CD4-positive, alpha-beta T cell treated with Interleukin-1 beta for 1 hour (primary cell): ENCODE results near the gene CLASP2.
"Not testable (repeated sequence)": the region's sequence is repeated elsewhere in the genome, so short reads cannot be mapped to it uniquely, and the experiment has no call there.

Source experiments
- DNase-seq, 2 donors: peaks; one replicate each; pipeline ENCODE4 v3.0.0-alpha.2; 2020 to 2022

CLASP2 gene

GRCh38 chr3:33717866-33718594 lies at the start of gene CLASP2:
Gene CLASP2, minus strand, starts transcription at chr3:33718254. Its CDS starts 252 bp downstream, at chr3:33718002.
- DNase-seq: peak; percentile 85 to 89

- DNase-seq: no peak
These were observed 40.8 kb upstream of the CLASP2 start for GRCh38 chr3:33758864-33759263.

- no peak for DNase-seq
These were observed 40.2 kb upstream of the CLASP2 start for GRCh38 chr3:33758281-33758680.

GRCh38 chr3:33754391-33754790 lies 36.3 kb upstream of the CLASP2 start:
- not testable (repeated sequence) for DNase-seq

- no peak for DNase-seq
These were observed 33.3 kb upstream of the CLASP2 start for GRCh38 chr3:33751336-33751735.

- DNase-seq: no peak
These were observed 32.1 kb upstream of the CLASP2 start for GRCh38 chr3:33750211-33750548.

GRCh38 chr3:33749546-33750210 lies 31.6 kb upstream of the CLASP2 start:
- DNase-seq: no peak

- DNase-seq: no peak
These were observed 28.5 kb upstream of the CLASP2 start for GRCh38 chr3:33746416-33747116.

- no peak for DNase-seq
These were observed 19.1 kb upstream of the CLASP2 start for GRCh38 chr3:33737146-33737545.

GRCh38 chr3:33732394-33732793 lies 14.3 kb upstream of the CLASP2 start:
- no peak for DNase-seq

GRCh38 chr3:33729993-33730392 lies 11.9 kb upstream of the CLASP2 start:
- DNase-seq: no peak

- DNase-seq: no peak
These were observed 6.2 kb upstream of the CLASP2 start for GRCh38 chr3:33724256-33724655.

- no peak for DNase-seq
These were observed 4.7 kb upstream of the CLASP2 start for GRCh38 chr3:33722626-33723370.

- no peak for DNase-seq
These were observed 4.1 kb upstream of the CLASP2 start for GRCh38 chr3:33722191-33722590.

GRCh38 chr3:33718595-33718907 lies 497 bp upstream of the CLASP2 start:
- no peak for DNase-seq

GRCh38 chr3:33717616-33717865 lies 513 bp downstream of the CLASP2 start:
- DNase-seq: peak in 1 of 2 donors; percentile 67

- DNase-seq: no peak
These were observed 1.8 kb downstream of the CLASP2 start for GRCh38 chr3:33716227-33716626.

GRCh38 chr3:33711100-33711499 lies 7.0 kb downstream of the CLASP2 start:
- DNase-seq: no peak

GRCh38 chr3:33706056-33706455 lies 12.0 kb downstream of the CLASP2 start:
- DNase-seq: no peak

- no peak for DNase-seq
These were observed 13.2 kb downstream of the CLASP2 start for GRCh38 chr3:33704891-33705290.

GRCh38 chr3:33699275-33699674 lies 18.8 kb downstream of the CLASP2 start:
- no peak for DNase-seq

- DNase-seq: no peak
These were observed 23.1 kb downstream of the CLASP2 start for GRCh38 chr3:33694944-33695343.

GRCh38 chr3:33690341-33690740 lies 27.7 kb downstream of the CLASP2 start:
- DNase-seq: no peak
